NCI-H82 (cell line): Measurements from ENCODE around the gene GTF2F2.
"Not testable (repeated sequence)": the region's sequence is repeated elsewhere in the genome, so short reads cannot be mapped to it uniquely, and the experiment has no call there.

Experiments
- DNase-seq: peaks from one replicate; lab custom pipeline; 2025; lab: John Stamatoyannopoulos, UW

Gene GTF2F2

GRCh38 chr13:45215392-45216077 lies 95.2 kb downstream of the GTF2F2 start:
- DNase-seq = no peak

GRCh38 chr13:45216193-45216592 lies 95.9 kb downstream of the GTF2F2 start:
- DNase-seq = no peak

GRCh38 chr13:45218689-45219088 lies 98.4 kb downstream of the GTF2F2 start:
- DNase-seq = no peak

GRCh38 chr13:45219123-45219891 lies 99.0 kb downstream of the GTF2F2 start:
- no peak for DNase-seq

- no peak for DNase-seq
Observed at GRCh38 chr13:45219938-45220375, 99.6 kb downstream of the GTF2F2 start.

- DNase-seq = no peak
Observed at GRCh38 chr13:45220403-45220802, 100.1 kb downstream of the GTF2F2 start.

GRCh38 chr13:45222516-45222915 lies 102.2 kb downstream of the GTF2F2 start:
- DNase-seq = no peak

GRCh38 chr13:45222919-45223318 lies 102.6 kb downstream of the GTF2F2 start:
- no peak for DNase-seq

- no peak for DNase-seq
Observed at GRCh38 chr13:45224176-45224575, 103.9 kb downstream of the GTF2F2 start.

- no peak for DNase-seq
Observed at GRCh38 chr13:45225370-45225769, 105.1 kb downstream of the GTF2F2 start.

- no peak for DNase-seq
Observed at GRCh38 chr13:45226024-45226423, 105.7 kb downstream of the GTF2F2 start.

GRCh38 chr13:45228002-45228401 lies 107.7 kb downstream of the GTF2F2 start:
- no peak for DNase-seq

- no peak for DNase-seq
Observed at GRCh38 chr13:45229172-45229571, 108.9 kb downstream of the GTF2F2 start.

- DNase-seq = no peak
Observed at GRCh38 chr13:45231305-45231704, 111.0 kb downstream of the GTF2F2 start.

- no peak for DNase-seq
Observed at GRCh38 chr13:45231722-45232121, 111.4 kb downstream of the GTF2F2 start.

- no peak for DNase-seq
Observed at GRCh38 chr13:45232591-45232990, 112.3 kb downstream of the GTF2F2 start.

GRCh38 chr13:45238945-45239795 lies 118.9 kb downstream of the GTF2F2 start:
- no peak for DNase-seq

GRCh38 chr13:45240143-45240542 lies 119.8 kb downstream of the GTF2F2 start:
- DNase-seq = no peak

- peak; percentile 45 for DNase-seq
Observed at GRCh38 chr13:45242070-45242469, 121.8 kb downstream of the GTF2F2 start.

GRCh38 chr13:45242524-45242923 lies 122.2 kb downstream of the GTF2F2 start:
- peak; percentile 36 for DNase-seq

- peak; percentile 36 for DNase-seq
Observed at GRCh38 chr13:45243077-45243476, 122.8 kb downstream of the GTF2F2 start.

- not testable (repeated sequence) for DNase-seq
Observed at GRCh38 chr13:45244736-45245135, 124.4 kb downstream of the GTF2F2 start.
